ENCODE measurements around the gene RTP1.

- no peak for TF ChIP-seq EZH2phosphoT487 (IDR thresholded peaks at IDR 0.05; ENCODE audit: borderline replicate concordance)
- no peak for TF ChIP-seq CTCF (conservative IDR thresholded peaks at IDR 0.05; ENCODE audit: low read length)
These were observed 15.7 kb upstream of the RTP1 start for GRCh38 chr3:187181454-187182170.
